ENCODE measurements around the gene TM4SF4. TPM values are rescaled to one million over a fixed set of nuclear protein-coding genes. Genes with fewer than 3 reads are reported as not detected.

Gene TM4SF4, protein sequence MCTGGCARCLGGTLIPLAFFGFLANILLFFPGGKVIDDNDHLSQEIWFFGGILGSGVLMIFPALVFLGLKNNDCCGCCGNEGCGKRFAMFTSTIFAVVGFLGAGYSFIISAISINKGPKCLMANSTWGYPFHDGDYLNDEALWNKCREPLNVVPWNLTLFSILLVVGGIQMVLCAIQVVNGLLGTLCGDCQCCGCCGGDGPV
- total RNA-seq, result 1 to 10 TPM in 1 of 3 donors, under 1 TPM in 1, not detected in 1; 0.14 to 7.1 TPM
- long read RNA-seq, donor 1, partial matches to known transcripts, result 1 of 2 reads
- long read RNA-seq, donor 1, other reads (novel, unspliced or antisense), result 0 of 2 reads
- long read RNA-seq, donor 2, result 0 reads

DNA sequence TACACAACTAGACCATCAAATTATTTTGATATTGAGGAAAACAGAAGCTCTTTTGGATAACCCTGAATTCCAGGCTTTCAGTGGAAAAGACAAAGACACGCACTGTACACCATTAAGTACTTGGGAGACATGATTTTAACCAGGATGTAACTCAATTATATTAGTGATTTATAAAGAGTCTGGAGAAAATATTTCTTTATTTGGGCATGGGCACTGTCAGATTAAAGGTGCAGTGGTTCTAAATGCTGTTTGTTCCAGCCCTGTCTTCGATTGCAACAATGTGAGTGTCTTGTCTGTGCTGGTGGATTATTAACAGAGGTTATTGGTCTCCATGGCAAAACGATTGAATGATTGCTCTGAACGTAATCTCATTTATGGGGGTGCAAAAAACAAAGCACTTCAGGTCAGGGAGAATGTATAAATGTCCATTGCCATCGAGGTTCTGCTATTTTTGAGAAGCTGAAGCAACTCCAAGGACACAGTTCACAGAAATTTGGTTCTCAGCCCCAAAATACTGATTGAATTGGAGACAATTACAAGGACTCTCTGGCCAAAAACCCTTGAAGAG lies at the start of gene TM4SF4:
TM4SF4 (plus strand) TSS at position 448 of the 568 bp plus-strand sequence. CDS start 181 bp downstream, outside the sequence.
- ATAC-seq, result peak; percentile 37
- Histone ChIP-seq H3K36me3 (ENCODE audit: low read depth) (no peaks in the 10 kb centered on the region), H3K4me3 (no peak within 1 kb of the TSS), H3K4me1 (ENCODE audit: low read depth) (peaks cover 15% of the 10 kb centered on the region), H3K9me3 (no peaks in the 10 kb centered on the region)
- no peak for DNase-seq
- intact Hi-C loops (cut with DNase I, micrococcal nuclease), result loop anchor here in 1 of 2 donors (10.0 kb wide), 1 partner anchor 70 kb away; no protein-coding TSS in a partner anchor
- TF ChIP-seq, protein P1, sequence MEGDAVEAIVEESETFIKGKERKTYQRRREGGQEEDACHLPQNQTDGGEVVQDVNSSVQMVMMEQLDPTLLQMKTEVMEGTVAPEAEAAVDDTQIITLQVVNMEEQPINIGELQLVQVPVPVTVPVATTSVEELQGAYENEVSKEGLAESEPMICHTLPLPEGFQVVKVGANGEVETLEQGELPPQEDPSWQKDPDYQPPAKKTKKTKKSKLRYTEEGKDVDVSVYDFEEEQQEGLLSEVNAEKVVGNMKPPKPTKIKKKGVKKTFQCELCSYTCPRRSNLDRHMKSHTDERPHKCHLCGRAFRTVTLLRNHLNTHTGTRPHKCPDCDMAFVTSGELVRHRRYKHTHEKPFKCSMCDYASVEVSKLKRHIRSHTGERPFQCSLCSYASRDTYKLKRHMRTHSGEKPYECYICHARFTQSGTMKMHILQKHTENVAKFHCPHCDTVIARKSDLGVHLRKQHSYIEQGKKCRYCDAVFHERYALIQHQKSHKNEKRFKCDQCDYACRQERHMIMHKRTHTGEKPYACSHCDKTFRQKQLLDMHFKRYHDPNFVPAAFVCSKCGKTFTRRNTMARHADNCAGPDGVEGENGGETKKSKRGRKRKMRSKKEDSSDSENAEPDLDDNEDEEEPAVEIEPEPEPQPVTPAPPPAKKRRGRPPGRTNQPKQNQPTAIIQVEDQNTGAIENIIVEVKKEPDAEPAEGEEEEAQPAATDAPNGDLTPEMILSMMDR (IDR thresholded peaks at IDR 0.05), result no peak

DNA sequence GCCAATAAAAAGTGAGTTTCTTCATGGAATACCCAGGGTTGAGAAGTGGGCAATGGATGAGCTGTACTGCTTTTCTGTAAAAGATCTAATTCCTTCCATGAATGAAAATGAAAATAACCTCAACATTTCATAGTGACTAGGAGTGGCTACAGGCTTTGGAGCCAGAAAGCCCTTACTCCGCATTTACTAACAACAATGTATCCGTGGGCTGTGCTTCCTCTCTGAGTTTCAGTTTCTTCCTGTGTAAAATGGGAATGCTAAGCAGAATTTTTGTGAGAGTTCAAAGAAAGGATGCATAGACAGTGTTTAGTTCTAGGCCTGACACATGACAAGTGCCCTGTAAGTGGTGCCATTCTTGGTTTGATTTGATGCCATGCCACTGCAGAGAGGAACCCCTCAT lies 49.6 kb upstream of the TM4SF4 start:
- DNase-seq (no peak), ATAC-seq (no peak)
- no peak overlapping the region for H3K4me3 ChIP-seq
- H3K4me1 ChIP-seq (ENCODE audit: low read depth), result no peaks in the 10 kb centered on the region
- no peaks in the 10 kb centered on the region for H3K36me3 ChIP-seq (ENCODE audit: low read depth)
- no peaks in the 10 kb centered on the region for H3K9me3 ChIP-seq
- TF ChIP-seq, protein P1 (IDR thresholded peaks at IDR 0.05), result no peak
- intact Hi-C loops (cut with DNase I, micrococcal nuclease), result no loop called here

DNA sequence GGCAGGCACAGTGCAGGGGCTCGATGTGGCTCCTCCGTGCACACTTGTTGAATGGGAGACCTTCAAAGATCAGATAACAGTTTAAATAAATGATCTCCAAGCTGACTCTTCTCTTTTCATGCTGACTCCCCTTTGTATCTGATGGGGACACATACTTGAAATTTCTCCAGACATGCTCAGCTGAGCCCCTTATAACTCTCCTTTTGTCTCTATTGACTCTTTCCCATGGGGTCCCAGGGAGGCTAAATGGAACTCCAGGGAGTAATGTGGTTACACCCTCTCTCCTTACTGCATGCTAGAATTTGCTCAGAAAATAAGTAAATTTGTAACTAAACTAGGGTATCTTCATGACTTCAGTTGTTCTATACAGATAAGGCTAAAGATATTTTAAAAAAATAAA lies 48.2 kb upstream of the TM4SF4 start:
- intact Hi-C loops (cut with DNase I, micrococcal nuclease), result no loop called here
- H3K36me3 ChIP-seq (ENCODE audit: low read depth), result no peaks in the 10 kb centered on the region
- ATAC-seq (no peak), DNase-seq (no peak)
- H3K9me3 ChIP-seq, result no peaks in the 10 kb centered on the region
- no peaks in the 10 kb centered on the region for H3K4me1 ChIP-seq (ENCODE audit: low read depth)
- H3K4me3 ChIP-seq, result no peak overlapping the region
- TF ChIP-seq, protein P1 (IDR thresholded peaks at IDR 0.05), result no peak

DNA sequence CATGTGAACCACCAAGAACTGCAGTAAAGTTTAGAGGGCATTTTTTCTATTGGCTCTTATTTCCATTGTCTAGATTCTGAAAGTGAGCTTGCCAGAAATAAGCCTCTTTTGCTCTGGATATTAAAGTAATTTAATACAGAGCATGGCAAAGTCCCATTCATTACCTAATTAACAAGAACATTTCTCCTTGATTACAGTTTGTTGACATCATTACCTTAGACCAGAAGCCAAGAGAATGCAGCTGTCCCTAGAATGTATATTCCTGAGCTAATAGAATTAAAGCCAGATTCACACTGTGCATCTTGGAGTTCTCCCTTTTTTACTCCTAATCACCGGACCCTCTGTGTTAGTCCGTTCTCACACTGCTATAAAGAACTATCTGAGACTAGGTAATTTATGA lies 46.4 kb upstream of the TM4SF4 start:
- intact Hi-C loops (cut with DNase I, micrococcal nuclease), result no loop called here
- Histone ChIP-seq H3K4me1 (ENCODE audit: low read depth) (no peaks in the 10 kb centered on the region), H3K9me3 (no peaks in the 10 kb centered on the region), H3K36me3 (ENCODE audit: low read depth) (no peaks in the 10 kb centered on the region), H3K4me3 (no peak overlapping the region)
- TF ChIP-seq, protein P1 (IDR thresholded peaks at IDR 0.05), result no peak
- ATAC-seq (no peak), DNase-seq (no peak)

DNA sequence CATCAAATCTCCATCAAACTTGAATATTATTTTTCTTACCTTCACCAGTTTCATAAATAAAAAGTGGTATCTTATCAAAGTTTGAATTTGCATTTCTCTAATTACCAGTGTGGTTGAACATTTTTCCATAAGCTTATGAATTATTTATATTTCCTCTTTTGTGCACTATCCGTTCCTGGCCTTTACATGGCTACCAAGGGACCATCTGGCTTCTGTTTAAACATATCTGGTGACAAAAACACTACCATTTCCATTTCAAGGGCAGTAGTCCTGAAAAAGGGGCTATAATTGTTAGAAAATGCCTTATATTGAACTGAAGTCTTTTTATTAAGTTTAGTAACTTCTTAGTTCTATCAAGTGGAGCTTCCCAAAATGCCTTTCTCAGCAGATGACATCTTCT lies 44.3 kb upstream of the TM4SF4 start:
- intact Hi-C loops (cut with DNase I, micrococcal nuclease), result no loop called here
- DNase-seq (no peak), ATAC-seq (no peak)
- Histone ChIP-seq H3K4me3 (no peak overlapping the region), H3K36me3 (ENCODE audit: low read depth) (no peaks in the 10 kb centered on the region), H3K9me3 (no peaks in the 10 kb centered on the region), H3K4me1 (ENCODE audit: low read depth) (no peaks in the 10 kb centered on the region)
- TF ChIP-seq, protein P1 (IDR thresholded peaks at IDR 0.05), result no peak

Measured in mucosa of descending colon (tissue), 3 donors.